ENCODE data around the gene SLC22A23.

Gene SLC22A23

GRCh38 chr6:3331971-3332370 lies 124.9 kb downstream of the SLC22A23 start:
- no peak for DNase-seq (ENCODE audit: low spot score)

GRCh38 chr6:3331494-3331893 lies 125.4 kb downstream of the SLC22A23 start:
- DNase-seq (ENCODE audit: low spot score) = no peak

GRCh38 chr6:3330199-3330598 lies 126.7 kb downstream of the SLC22A23 start:
- no peak for DNase-seq (ENCODE audit: low spot score)

- no peak for DNase-seq (ENCODE audit: low spot score)
Measured at GRCh38 chr6:3329393-3330051, 127.3 kb downstream of the SLC22A23 start.

GRCh38 chr6:3328796-3329195 lies 128.1 kb downstream of the SLC22A23 start:
- no peak for DNase-seq (ENCODE audit: low spot score)

- DNase-seq (ENCODE audit: low spot score) = no peak
Measured at GRCh38 chr6:3328145-3328544, 128.7 kb downstream of the SLC22A23 start.

GRCh38 chr6:3327403-3327802 lies 129.4 kb downstream of the SLC22A23 start:
- no peak for DNase-seq (ENCODE audit: low spot score)

- no peak for DNase-seq (ENCODE audit: low spot score)
Measured at GRCh38 chr6:3326981-3327380, 129.9 kb downstream of the SLC22A23 start.

- no peak for DNase-seq (ENCODE audit: low spot score)
Measured at GRCh38 chr6:3326184-3326971, 130.5 kb downstream of the SLC22A23 start.

GRCh38 chr6:3325210-3325609 lies 131.6 kb downstream of the SLC22A23 start:
- DNase-seq (ENCODE audit: low spot score) = no peak

GRCh38 chr6:3324262-3324942 lies 132.4 kb downstream of the SLC22A23 start:
- DNase-seq (ENCODE audit: low spot score) = no peak

GRCh38 chr6:3323696-3324261 lies 133.1 kb downstream of the SLC22A23 start:
- no peak for DNase-seq (ENCODE audit: low spot score)

GRCh38 chr6:3323148-3323547 lies 133.7 kb downstream of the SLC22A23 start:
- no peak for DNase-seq (ENCODE audit: low spot score)

GRCh38 chr6:3322366-3322890 lies 134.4 kb downstream of the SLC22A23 start:
- no peak for DNase-seq (ENCODE audit: low spot score)

GRCh38 chr6:3321875-3322274 lies 135.0 kb downstream of the SLC22A23 start:
- DNase-seq (ENCODE audit: low spot score) = no peak

- DNase-seq (ENCODE audit: low spot score) = no peak
Measured at GRCh38 chr6:3321042-3321441, 135.8 kb downstream of the SLC22A23 start.

- DNase-seq (ENCODE audit: low spot score) = no peak
Measured at GRCh38 chr6:3320238-3320811, 136.5 kb downstream of the SLC22A23 start.

GRCh38 chr6:3319610-3320200 lies 137.1 kb downstream of the SLC22A23 start:
- DNase-seq (ENCODE audit: low spot score) = no peak

- DNase-seq (ENCODE audit: low spot score) = no peak
Measured at GRCh38 chr6:3318821-3319540, 137.9 kb downstream of the SLC22A23 start.

GRCh38 chr6:3318226-3318625 lies 138.6 kb downstream of the SLC22A23 start:
- no peak for DNase-seq (ENCODE audit: low spot score)

GRCh38 chr6:3317741-3318211 lies 139.1 kb downstream of the SLC22A23 start:
- no peak for DNase-seq (ENCODE audit: low spot score)
